HG03469 (cell line): Measurements from ENCODE around the gene SPOP.
"Not testable (repeated sequence)": the region's sequence is repeated elsewhere in the genome, so short reads cannot be mapped to it uniquely, and the experiment has no call there.

ENCODE experiments used
- ATAC-seq: cut with Tn5 transposase; IDR thresholded peaks from one replicate; pipeline ENCODE4 v1.9.1; 2021; ENCODE audit warnings: mild to moderate bottlenecking, moderate library complexity, moderate number of reproducible peaks; ENCODE audit not compliant: unreplicated experiment

SPOP gene

DNA sequence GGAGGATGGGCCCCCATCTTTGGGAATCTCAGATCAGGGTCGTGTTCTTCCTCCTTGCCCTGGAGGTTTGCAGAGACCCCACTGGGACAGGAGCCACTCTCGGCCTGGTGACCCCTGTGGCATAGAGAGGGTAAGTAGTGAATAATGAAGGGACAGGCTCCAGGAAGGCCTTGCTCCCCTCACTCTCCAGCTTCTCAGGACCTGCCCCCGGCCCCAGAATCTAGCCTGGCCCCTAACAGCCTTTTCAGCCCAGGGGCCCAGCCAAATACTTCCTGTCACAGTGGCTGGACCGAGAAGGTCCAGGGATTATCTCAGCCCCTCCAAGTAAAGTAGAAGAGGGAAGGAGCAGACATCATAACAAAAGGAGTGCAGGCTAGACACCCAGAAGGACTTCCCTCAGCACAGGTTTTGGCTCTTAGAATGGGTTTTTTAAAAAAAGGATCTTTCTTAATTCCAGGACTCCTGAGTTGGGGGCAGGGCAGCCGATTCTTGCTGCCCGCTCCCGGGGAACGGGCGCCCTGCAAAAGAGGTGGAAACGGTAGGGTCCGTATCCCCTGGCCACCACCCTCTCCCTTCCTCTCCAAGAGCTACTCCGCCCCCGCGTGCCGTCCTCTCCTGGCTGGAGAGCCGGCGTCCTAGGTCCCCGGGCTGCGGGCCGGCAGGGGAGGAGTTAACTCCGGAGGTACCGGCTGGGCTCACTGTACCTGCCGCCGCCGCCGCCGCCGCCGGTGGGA lies 102.8 kb downstream of the SPOP start:
- ATAC-seq, result no peak

DNA sequence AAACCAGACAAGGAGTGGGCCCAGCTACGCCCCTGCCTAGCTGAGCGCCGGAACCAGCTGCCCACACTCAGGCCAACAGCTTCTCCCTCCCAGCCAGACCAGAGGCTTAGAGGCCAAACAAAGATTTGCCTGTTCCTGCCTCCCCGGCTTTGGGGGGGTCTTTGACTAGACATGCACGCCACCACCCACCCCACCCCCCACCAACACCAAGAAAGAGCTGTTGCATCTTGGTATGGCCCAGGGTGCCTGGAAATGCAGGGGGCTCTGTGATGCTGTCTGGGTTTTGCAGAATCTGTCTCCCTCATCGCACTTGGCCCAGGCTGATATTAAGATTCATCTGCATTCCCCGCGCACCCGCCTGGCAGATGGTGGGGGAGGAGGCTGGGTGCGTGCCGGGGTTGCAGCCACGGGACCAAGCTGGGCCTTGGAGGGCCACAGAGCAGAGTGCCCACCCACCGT lies 103.5 kb downstream of the SPOP start:
- no peak for ATAC-seq

DNA sequence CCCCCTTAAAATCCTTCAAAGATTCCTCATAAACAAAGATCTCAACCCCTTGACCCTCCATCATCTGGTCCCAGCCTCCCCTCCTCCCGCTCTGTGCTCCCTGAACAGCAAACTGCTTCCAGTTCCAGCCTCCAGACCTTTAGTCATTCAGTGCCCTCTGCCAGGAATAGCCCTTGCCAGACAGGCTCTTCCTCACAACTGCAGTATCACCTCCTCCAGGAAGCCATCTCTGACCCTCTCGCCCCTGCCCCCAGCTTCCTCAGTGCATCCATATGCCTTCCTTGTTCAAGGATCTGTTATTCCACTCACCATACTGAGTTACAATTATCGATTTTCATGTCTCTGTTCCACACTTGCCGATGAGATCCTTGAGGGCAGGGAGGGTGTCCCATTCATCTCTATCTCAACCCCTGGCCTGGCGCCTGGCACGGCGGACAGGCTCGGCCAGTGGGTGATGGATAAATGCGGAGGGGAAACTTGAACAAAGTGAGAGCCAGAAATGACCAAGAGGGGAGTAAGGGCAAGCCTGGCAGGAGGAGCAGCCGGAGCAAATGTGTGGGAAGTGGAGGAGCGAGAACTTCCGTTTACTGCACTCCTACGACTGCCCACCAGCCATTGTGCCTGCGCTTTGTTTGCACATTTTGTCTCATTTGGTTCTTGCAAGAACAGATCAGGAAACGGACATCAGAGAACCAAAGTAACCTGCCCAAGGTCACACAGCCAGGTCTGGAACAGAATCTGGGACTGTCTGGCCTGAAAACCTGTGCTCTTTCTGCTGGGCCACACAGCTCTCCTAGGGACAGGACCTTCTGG lies 104.2 kb downstream of the SPOP start:
- no peak for ATAC-seq

DNA sequence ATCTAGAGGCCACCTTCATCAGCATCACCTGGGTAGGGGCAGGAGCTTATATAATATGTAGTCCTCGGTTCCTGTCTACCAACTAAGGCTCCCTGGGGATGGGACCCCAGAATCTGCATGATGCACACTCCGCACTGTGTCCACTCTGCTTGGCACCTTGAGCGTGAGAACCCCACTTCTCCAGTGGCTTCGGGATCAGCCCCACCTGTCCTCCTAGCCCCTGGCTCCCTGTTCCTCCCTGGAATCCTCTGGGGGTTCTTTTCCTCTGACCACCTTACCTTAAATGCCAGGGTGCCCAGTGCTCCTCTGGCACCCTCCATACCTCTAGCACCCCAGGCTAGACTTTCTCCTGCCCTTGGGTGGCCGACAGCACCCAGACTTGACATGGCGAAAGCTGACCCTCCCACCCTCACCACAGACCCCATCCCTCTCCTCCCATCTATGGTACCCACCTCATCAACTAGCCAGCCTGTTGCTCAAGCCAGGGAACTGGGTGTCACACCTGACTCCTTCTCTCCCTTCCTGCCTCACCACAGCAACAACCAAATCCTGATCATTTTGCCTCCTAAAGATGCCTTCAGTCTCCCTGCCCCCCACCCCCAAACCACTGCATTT lies 105.0 kb downstream of the SPOP start:
- no peak for ATAC-seq

- ATAC-seq, result no peak
These were observed 105.7 kb downstream of the SPOP start for GRCh38 chr17:49572226-49572625.

GRCh38 chr17:49571764-49572163 lies 106.1 kb downstream of the SPOP start:
- no peak for ATAC-seq

GRCh38 chr17:49571283-49571682 lies 106.6 kb downstream of the SPOP start:
- ATAC-seq, result no peak

DNA sequence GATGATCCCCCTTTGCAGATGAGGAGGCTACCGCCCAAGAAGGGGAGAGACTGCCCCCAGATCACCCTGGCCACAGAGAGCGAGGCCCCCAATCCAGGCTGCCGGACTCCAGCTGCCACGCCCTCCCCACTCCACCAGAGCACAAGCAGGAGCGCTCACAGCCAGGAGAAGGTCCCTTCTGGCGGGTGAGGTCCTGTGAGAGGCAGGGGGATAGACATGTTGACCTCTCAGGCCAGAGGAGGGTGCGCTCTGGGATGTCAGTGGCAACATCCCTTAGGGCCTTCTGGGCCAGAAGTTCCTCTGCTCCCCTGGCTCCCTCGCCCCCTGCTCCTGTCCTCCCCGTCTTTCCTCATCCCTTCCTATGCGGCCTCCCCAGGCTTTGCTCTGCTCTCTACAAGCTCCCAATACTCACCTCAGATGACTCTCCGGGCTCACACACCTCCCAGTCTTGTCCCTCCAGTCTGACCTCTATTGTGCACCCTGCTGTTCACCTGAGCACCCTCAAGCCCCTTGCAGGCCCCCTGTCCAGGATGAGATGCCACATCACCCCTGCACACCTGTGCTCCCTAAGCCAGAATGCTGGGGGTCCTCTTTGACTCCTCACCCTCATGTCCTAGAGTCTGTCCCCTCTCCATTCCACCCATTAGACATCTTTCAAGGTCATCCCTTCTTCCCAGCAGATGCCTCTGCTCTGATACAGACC lies 107.2 kb downstream of the SPOP start:
- ATAC-seq, result no peak

GRCh38 chr17:49568695-49569047 lies 109.2 kb downstream of the SPOP start:
- ATAC-seq, result not testable (repeated sequence)

DNA sequence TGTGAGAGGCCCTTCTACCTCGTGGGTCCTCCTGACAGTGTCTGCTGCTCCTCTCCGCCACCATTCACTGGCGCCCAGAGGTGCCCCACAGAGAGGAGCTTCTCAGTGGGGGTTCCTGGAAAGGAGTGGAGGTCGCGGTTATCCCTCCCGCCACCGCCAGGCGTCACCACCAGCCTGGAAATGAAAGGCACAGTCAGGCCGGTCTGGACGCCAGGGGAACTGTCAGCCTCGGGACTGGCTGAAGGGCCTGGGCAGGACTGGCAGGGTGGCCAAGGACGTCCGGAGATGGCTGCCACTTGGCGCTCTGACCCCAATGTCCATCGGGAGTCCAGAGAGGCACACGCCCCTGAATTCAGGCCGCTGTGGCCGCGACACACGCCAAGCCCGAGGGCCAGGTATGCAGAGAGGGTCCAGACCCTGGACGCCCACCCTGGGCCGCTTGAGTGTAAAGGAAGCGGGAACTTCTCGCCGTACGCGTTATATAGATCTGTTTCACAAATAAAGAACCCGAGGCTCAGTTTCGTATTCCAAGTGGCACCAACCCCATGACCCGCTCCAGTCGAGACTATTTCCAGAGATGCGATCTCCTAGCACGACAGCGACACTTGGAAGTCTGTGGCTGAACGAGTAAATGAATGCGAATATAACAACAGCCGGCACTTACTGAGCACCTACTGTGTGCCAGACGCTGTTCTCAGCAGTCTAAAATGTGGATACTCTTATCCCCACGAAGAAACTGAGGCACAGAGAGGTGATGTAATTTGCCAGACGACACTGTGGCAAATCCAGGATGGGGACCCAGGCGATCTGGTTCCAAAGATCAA lies 109.8 kb downstream of the SPOP start:
- ATAC-seq, result no peak

- no peak for ATAC-seq
These were observed 110.8 kb downstream of the SPOP start for GRCh38 chr17:49567104-49567521.

DNA sequence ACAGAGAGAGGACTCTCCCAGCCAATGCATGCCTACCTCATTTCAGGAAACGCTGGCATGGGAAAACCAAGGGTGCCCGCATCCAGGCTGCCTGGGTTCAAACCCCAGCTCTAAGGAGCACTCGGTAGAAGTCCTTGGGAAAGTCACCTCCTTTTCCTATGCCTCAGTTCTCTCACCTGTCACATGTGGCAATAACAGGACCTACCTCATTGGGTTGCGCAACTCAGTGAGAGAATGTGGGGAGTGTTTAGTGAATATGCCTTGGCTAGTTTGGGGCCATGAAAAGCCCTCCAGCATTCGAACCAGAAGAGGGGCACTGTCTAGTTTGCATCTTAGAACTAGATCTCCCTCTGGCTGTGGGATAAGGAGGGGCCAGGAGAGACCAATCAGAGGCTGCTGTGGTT lies 111.2 kb downstream of the SPOP start:
- no peak for ATAC-seq

DNA sequence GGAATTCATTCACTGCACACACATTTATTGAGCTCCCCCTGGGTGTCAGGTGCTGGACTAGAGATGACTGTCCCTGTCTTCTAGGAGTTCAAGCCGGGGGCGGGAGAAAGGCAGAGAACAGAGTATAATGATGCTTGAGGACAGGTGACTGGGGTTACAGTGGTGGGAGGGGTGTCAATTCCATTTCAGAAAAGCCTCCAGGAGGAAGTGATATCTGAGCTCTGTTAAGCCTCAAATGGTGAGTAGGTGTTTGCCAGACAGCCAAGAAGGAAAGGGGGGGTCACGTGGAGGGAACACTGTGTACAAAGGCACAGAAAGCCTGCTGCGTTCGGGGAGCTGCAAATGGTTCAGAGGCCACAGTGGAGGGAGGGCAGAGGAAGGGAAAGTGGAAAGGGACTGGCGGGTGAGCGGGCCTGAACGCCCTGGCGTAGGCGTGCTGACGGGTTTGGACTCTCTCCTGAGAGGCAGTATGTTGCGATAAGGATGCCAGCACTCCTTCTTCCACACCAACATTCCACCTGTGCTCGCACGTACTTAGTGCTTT lies 111.9 kb downstream of the SPOP start:
- ATAC-seq, result no peak

DNA sequence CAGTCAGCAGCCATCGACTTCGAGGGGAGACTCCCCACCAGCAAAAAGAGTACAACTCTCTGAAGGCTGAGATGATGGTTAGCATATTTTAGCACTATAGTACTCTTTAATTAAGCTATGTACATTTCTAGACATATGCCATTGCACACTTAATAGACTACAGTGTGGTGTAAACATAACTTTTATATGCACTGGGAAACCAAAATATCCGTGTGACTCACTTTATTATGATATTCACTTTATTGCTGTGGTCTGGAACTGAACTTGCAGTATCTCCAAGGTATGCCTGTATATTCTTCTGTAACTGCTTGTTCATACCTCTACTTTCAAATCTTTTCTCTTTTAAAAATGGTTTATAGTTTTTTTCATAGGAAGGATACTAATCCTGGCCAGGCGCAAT lies 113.3 kb downstream of the SPOP start:
- ATAC-seq, result no peak

GRCh38 chr17:49557312-49558024 lies 120.4 kb downstream of the SPOP start:
- ATAC-seq, result no peak

- ATAC-seq, result no peak
These were observed 121.5 kb downstream of the SPOP start for GRCh38 chr17:49556223-49556943.

DNA sequence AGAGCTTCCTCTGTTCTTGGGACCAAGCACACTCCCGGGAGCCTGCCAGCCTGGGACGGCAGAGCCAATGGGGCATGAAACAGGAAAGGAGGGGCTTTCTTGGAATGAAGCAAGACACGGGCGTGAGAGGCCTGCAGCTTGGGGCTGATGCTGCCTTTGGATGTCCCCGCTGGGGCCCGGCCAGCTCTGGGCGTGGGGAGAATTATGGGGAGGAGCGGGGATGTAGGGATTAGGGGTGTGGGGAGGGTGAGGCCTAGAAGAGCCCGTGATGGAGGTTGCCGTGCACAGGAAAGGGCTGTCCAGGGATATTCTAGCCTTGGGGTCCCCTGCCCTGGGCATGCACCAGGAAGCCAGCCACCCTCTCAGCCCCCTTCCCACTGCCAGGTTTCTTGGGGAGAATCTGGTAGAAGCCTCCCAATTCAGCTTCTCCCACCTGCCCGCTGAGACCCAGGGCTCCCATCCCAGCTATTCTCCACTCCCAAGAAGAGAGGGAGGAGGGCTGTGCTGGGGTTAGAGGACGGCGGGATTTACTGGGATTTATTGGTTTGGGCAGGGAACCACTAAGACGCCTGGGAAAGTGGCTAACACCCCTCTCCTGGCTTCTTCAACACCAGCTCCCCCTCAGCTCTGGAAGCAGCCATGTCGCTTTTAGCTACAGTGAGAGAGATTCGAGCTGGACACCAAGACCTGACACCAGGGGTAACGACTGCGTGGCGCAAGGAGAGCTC lies 122.2 kb downstream of the SPOP start:
- no peak for ATAC-seq
